K562 (cell line): Measurements from ENCODE around the gene SCFD2.

Source experiments
- CCNT2 ChIP-seq: IDR thresholded peaks from 2 replicates; pipeline ENCODE4 v1.6.1; 2011; ENCODE audit warnings: borderline replicate concordance, low read depth, mild to moderate bottlenecking, moderate library complexity, mixed read lengths, low read length; ENCODE audit not compliant: insufficient read length; ENCODE audit errors: extremely low read depth
- EGR1 ChIP-seq: fragments of 450-650 bp; conservative IDR thresholded peaks from 2 replicates; pipeline ENCODE4 v1.6.1; 2017; ENCODE audit warnings: mild to moderate bottlenecking
- ESRRA ChIP-seq: fragments of 450-650 bp; IDR thresholded peaks from 2 replicates; pipeline ENCODE4 v1.6.1; 2014; ENCODE audit warnings: low read depth, mild to moderate bottlenecking, moderate library complexity, borderline replicate concordance
- SMC3 ChIP-seq: conservative IDR thresholded peaks from 2 replicates; pipeline ENCODE4 v1.6.1; 2011; ENCODE audit warnings: low read depth, low read length, improper control_type of control experiment; ENCODE audit not compliant: insufficient read depth
- TAF7 ChIP-seq: fragments of 450-650 bp; IDR thresholded peaks from 2 replicates; pipeline ENCODE4 v1.6.1; 2016; ENCODE audit warnings: missing genetic modification characterization, missing compliant biosample characterization
- TCF7 ChIP-seq: sonication (generic); IDR thresholded peaks from 2 replicates; pipeline ENCODE4 v1.6.1; 2016; ENCODE audit warnings: antibody characterized with exemption, borderline replicate concordance
- ZC3H11A ChIP-seq: IDR thresholded peaks from 2 replicates; pipeline ENCODE4 v1.6.1; 2012; ENCODE audit warnings: low read depth, low read length, improper control_type of control experiment
- ZNF24 ChIP-seq: fragments of 450-650 bp; IDR thresholded peaks from 2 replicates; pipeline ENCODE4 v1.6.1; 2016
- ZNF785 ChIP-seq: fragments of 250-450 bp; sonication (Bioruptor Pico); IDR thresholded peaks from 2 replicates; pipeline ENCODE4 v1.4.0; 2020; ENCODE audit warnings: mild to moderate bottlenecking
- TF ChIP-seq, protein P1 (sequence below), 2 experiments: fragments of 450-650 bp; IDR thresholded peaks; 2 replicates each; pipeline ENCODE4 v1.6.1; 2016; ENCODE audit warnings: mild to moderate bottlenecking in 2 of 2, borderline replicate concordance in 1 of 2, low read depth in 1 of 2, moderate library complexity in 1 of 2
- TF ChIP-seq, protein P2 (sequence below): fragments of 250-450 bp; sonication (Bioruptor Pico); IDR thresholded peaks from 2 replicates; pipeline ENCODE4 v1.8.0; 2022; ENCODE audit warnings: moderate library complexity, mild to moderate bottlenecking, inconsistent platforms

DNA sequence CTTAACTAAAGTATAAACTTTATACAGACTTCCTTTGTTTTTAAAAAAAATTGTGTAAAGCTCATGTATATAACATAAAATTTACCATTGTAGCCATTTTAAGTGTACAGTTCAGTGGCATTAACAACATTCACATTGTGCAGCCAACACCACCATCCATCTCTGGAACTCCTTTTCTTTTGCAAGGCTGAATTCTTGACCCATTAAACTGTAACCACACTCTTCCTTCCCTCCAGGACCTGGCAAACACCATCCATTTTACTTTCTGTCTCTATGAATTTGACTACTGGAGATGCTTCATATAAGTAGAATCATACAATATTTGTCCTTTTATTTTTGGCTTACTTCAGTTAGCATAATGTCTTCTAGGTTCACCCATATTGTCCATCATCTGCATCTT lies 399.1 kb downstream of the SCFD2 start:
- TF ChIP-seq, protein P1, sequence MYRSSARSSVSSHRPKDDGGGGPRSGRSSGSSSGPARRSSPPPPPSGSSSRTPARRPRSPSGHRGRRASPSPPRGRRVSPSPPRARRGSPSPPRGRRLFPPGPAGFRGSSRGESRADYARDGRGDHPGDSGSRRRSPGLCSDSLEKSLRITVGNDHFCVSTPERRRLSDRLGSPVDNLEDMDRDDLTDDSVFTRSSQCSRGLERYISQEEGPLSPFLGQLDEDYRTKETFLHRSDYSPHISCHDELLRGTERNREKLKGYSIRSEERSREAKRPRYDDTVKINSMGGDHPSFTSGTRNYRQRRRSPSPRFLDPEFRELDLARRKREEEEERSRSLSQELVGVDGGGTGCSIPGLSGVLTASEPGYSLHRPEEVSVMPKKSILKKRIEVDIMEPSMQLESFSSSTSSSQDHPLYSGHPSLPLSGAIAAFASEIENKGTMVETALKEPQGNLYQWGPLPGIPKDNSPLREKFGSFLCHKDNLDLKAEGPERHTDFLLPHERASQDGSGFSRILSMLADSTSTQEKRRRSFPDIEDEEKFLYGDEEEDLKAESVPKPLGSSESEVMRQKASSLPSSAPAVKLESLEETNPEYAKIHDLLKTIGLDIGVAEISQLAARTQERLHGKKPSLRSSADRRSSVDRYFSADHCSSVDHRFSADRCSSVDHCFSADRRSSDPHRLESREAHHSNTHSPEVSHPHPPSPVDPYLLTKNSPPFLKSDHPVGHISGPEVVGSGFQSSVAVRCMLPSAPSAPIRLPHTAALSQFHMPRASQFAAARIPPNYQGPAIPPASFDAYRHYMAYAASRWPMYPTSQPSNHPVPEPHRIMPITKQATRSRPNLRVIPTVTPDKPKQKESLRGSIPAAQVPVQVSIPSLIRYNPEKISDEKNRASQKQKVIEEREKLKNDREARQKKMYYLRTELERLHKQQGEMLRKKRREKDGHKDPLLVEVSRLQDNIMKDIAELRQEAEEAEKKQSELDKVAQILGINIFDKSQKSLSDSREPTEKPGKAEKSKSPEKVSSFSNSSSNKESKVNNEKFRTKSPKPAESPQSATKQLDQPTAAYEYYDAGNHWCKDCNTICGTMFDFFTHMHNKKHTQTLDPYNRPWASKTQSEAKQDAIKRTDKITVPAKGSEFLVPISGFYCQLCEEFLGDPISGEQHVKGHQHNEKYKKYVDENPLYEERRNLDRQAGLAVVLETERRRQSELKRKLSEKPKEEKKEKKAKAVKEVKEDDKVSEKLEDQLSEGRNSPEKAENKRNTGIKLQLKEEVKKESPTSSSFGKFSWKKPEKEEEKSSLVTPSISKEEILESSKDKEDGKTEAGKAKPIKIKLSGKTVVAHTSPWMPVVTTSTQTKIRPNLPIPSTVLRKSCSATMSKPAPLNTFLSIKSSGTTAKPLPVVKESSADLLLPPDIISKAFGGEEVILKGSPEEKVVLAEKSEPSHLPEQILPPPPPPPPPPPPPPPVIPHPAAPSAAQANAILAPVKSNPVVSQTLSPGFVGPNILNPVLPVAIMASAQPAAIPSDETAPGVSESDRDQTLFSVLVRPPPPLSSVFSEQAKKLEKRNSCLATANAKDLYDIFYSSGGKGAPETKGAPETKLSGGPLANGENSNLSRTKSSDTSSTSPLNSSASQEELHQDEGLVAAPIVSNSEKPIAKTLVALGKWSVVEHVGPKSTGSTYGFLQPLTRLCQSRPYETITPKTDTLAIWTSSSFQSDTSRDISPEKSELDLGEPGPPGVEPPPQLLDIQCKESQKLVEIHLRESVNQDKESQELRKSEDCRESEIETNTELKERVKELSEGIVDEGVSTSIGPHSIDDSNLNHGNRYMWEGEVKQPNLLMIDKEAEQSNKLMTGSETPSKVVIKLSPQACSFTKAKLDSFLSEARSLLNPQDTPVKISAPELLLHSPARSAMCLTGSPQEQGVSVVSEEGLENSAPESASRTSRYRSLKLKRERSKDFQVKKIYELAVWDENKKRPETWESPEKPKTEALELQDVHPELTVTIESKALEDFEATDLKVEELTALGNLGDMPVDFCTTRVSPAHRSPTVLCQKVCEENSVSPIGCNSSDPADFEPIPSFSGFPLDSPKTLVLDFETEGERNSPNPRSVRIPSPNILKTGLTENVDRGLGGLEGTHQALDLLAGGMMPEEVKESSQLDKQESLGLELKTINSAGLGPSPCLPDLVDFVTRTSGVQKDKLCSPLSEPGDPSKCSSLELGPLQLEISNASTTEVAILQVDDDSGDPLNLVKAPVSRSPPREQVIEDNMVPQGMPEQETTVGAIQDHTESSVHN (IDR thresholded peaks at IDR 0.05; ENCODE audit: borderline replicate concordance in 1 of 2, low read depth in 1 of 2) = no peak
- no peak for TF ChIP-seq EGR1
- TF ChIP-seq ZC3H11A = no peak
- TF ChIP-seq, protein P2, sequence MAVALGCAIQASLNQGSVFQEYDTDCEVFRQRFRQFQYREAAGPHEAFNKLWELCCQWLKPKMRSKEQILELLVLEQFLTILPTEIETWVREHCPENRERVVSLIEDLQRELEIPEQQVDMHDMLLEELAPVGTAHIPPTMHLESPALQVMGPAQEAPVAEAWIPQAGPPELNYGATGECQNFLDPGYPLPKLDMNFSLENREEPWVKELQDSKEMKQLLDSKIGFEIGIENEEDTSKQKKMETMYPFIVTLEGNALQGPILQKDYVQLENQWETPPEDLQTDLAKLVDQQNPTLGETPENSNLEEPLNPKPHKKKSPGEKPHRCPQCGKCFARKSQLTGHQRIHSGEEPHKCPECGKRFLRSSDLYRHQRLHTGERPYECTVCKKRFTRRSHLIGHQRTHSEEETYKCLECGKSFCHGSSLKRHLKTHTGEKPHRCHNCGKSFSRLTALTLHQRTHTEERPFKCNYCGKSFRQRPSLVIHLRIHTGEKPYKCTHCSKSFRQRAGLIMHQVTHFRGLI = no peak
- TF ChIP-seq ZNF785 = no peak
- TF ChIP-seq CCNT2 = no peak
- TF ChIP-seq ESRRA = no peak
- TF ChIP-seq SMC3 = no peak
- TF ChIP-seq TCF7 = no peak
- no peak for TF ChIP-seq TAF7 (tag)
- no peak for TF ChIP-seq ZNF24
